ENCODE data around the gene FKBP10. TPM values are rescaled to one million over a fixed set of nuclear protein-coding genes. Genes with fewer than 3 reads are reported as not detected.
"Not testable (repeated sequence)": the region's sequence is repeated elsewhere in the genome, so short reads cannot be mapped to it uniquely, and the experiment has no call there.

The FKBP10 gene
- total and polyA plus RNA-seq, 4 donors: 0.71 to 17.6 (median 5.6) TPM

- no peak for TF ChIP-seq FOXA2 (IDR thresholded peaks at IDR 0.05)
- TF ChIP-seq YY1 (IDR thresholded peaks at IDR 0.05): no peak
- no peak for TF ChIP-seq MAX (IDR thresholded peaks at IDR 0.05)
- no peak for TF ChIP-seq CTCF (IDR thresholded peaks at IDR 0.05; ENCODE audit: low read depth, low read length, missing input control)
- TF ChIP-seq HNF4G (IDR thresholded peaks at IDR 0.05): no peak
- no peak for TF ChIP-seq REST (IDR thresholded peaks at IDR 0.05)
- TF ChIP-seq RAD21 (IDR thresholded peaks at IDR 0.05): no peak
- TF ChIP-seq ATF3 (IDR thresholded peaks at IDR 0.05): no peak
- no peak for DNase-seq (ENCODE audit: low spot score)
- Histone ChIP-seq H3K4me3 (ENCODE audit: low read depth in 1 of 3, low read length in 3 of 3) (no peak overlapping the region), H3K4me1 (ENCODE audit: control insufficient read depth in 4 of 4, insufficient read depth in 4 of 4, low read length in 3 of 4) (peaks cover 23 to 63% (median 56%) of the 10 kb centered on the region in 4 donors), H3K9ac (ENCODE audit: low read depth in 1 of 2, low read length in 2 of 2) (no peak overlapping the region), H3K9me3 (ENCODE audit: control insufficient read depth in 4 of 4, low read length in 3 of 4) (no peaks in the 10 kb centered on the region), H3K36me3 (ENCODE audit: control insufficient read depth in 4 of 4, insufficient read depth in 3 of 4, low read depth in 1 of 4, low read length in 3 of 4) (peaks cover 0 to 2% (median under 1%) of the 10 kb centered on the region in 4 donors), H3K27me3 (ENCODE audit: control insufficient read depth in 4 of 4, insufficient read depth in 4 of 4, low read length in 3 of 4) (no peaks in the 10 kb centered on the region), H3K27ac (ENCODE audit: low read depth in 1 of 2, low read length in 2 of 2) (peak overlapping the region; percentile 14 to 80)
- 80% methylated on average over 12 of the region's 12 CpGs for WGBS
Observed at GRCh38 chr17:41775394-41776226, 37.2 kb upstream of the FKBP10 start.

GRCh38 chr17:41776262-41776900 is 36.4 kb upstream of the FKBP10 start:
- 86% methylated on average over 14 of the region's 14 CpGs for WGBS
- peaks cover 23 to 61% (median 53%) of the 10 kb centered on the region in 4 donors for H3K4me1 ChIP-seq (ENCODE audit: control insufficient read depth in 4 of 4, insufficient read depth in 4 of 4, low read length in 3 of 4)
- H3K4me3 ChIP-seq (ENCODE audit: low read depth in 1 of 3, low read length in 3 of 3); DNase-seq (ENCODE audit: low spot score); H3K9me3 ChIP-seq (ENCODE audit: control insufficient read depth in 4 of 4, low read length in 3 of 4); H3K36me3 ChIP-seq (ENCODE audit: control insufficient read depth in 4 of 4, insufficient read depth in 3 of 4, low read depth in 1 of 4, low read length in 3 of 4); H3K9ac ChIP-seq (ENCODE audit: low read depth in 1 of 2, low read length in 2 of 2); H3K27me3 ChIP-seq (ENCODE audit: control insufficient read depth in 4 of 4, insufficient read depth in 4 of 4, low read length in 3 of 4): not testable (repeated sequence)
- peak overlapping the region; percentile 80 to 96 for H3K27ac ChIP-seq (ENCODE audit: low read depth in 1 of 2, low read length in 2 of 2)

- no peak overlapping the region for H3K9ac ChIP-seq (ENCODE audit: low read depth in 1 of 2, low read length in 2 of 2)
- TF ChIP-seq RAD21 (IDR thresholded peaks at IDR 0.05) (peak in 1 of 2 donors; percentile 22), RXRA (IDR thresholded peaks at IDR 0.05) (no peak), SP1 (IDR thresholded peaks at IDR 0.05) (no peak), GABPA (IDR thresholded peaks at IDR 0.05 in 1 of 2, conservative IDR thresholded peaks at IDR 0.05 in 1 of 2) (no peak), HNF4A (conservative IDR thresholded peaks at IDR 0.05) (no peak), ZBTB33 (IDR thresholded peaks at IDR 0.05) (no peak), CTCF (IDR thresholded peaks at IDR 0.05; ENCODE audit: low read depth, low read length, missing input control) (peak; percentile 35), HNF4G (IDR thresholded peaks at IDR 0.05) (no peak), FOXA2 (IDR thresholded peaks at IDR 0.05) (no peak), EGR1 (IDR thresholded peaks at IDR 0.05; ENCODE audit: low read depth in 2 of 2) (no peak), NR2F2 (IDR thresholded peaks at IDR 0.05) (no peak)
Observed at GRCh38 chr17:41777157-41777573, 35.6 kb upstream of the FKBP10 start.

More at GRCh38 chr17:41777157-41777573, 35.6 kb upstream of the FKBP10 start:
- Histone ChIP-seq H3K9me3 (ENCODE audit: control insufficient read depth in 4 of 4, low read length in 3 of 4) (no peaks in the 10 kb centered on the region), H3K36me3 (ENCODE audit: control insufficient read depth in 4 of 4, insufficient read depth in 3 of 4, low read depth in 1 of 4, low read length in 3 of 4) (no peaks in the 10 kb centered on the region), H3K27me3 (ENCODE audit: control insufficient read depth in 4 of 4, insufficient read depth in 4 of 4, low read length in 3 of 4) (no peaks in the 10 kb centered on the region), H3K27ac (ENCODE audit: low read depth in 1 of 2, low read length in 2 of 2) (peak overlapping the region; percentile 80 to 96), H3K4me3 (ENCODE audit: low read depth in 1 of 3, low read length in 3 of 3) (no peak overlapping the region), H3K4me1 (ENCODE audit: control insufficient read depth in 4 of 4, insufficient read depth in 4 of 4, low read length in 3 of 4) (peaks cover 18 to 61% (median 48%) of the 10 kb centered on the region in 4 donors)
- no peak for DNase-seq (ENCODE audit: low spot score)
- 18% methylated on average over 4 of the region's 4 CpGs for WGBS
